GM12872 (cell line): ENCODE results near the gene BCL11B.

Experiments
- CTCF ChIP-seq: IDR thresholded peaks from 3 replicates; pipeline ENCODE4 v1.5.1; 2011; ENCODE audit warnings: low read depth, mild to moderate bottlenecking, low read length, moderate library complexity; ENCODE audit not compliant: insufficient read depth

Gene BCL11B

GRCh38 chr14:99125113-99125512 is 146.9 kb downstream of the BCL11B start:
- TF ChIP-seq CTCF = no peak

GRCh38 chr14:99124482-99125105 is 147.4 kb downstream of the BCL11B start:
- TF ChIP-seq CTCF = no peak

DNA sequence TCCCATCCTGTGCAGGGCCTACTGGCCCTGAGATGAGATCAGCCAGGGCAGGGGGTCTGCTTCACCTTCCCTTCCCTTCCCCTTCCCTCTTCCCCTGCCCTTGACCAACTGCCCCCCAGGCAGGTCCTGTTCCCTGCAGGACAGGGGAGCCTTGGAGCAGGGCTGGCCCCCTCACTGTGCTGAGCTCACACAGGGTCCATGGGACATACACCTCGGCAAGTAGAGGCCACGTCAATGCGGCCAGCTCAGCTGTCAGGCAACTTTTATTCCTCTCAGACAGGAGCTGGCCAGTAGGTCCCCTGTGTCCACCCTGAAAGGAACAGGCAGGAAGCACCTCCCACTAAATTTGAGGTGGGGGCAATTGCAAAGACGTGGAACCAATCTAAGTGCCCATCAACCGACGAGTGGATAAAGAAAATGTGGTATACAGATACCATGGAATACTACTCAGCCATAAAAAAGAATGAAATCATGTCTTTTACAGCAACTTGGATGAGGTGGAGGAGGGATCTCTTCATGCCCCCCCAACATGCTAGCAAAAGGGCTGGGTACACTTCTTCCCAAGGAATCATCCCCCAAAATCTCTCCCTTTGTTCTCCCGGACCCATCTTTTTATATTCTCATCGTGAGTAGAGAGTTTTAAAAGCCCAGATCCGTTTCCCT is 148.7 kb downstream of the BCL11B start:
- TF ChIP-seq CTCF = no peak

GRCh38 chr14:99122521-99123125 is 149.4 kb downstream of the BCL11B start:
- TF ChIP-seq CTCF = no peak

GRCh38 chr14:99121319-99121875 is 150.6 kb downstream of the BCL11B start:
- no peak for TF ChIP-seq CTCF

GRCh38 chr14:99120526-99121318 is 151.3 kb downstream of the BCL11B start:
- TF ChIP-seq CTCF = no peak
